Middle frontal gyrus (tissue), 1 donor: ENCODE measurements around the gene TRAF3.
"Not testable (repeated sequence)": the region's sequence is repeated elsewhere in the genome, so short reads cannot be mapped to it uniquely, and the experiment has no call there.

Experiments used
- DNase-seq: peaks from one replicate; pipeline ENCODE4 v3.0.0-alpha.2; 2015; ENCODE audit warnings: low spot score; ENCODE audit errors: extremely low spot score

The TRAF3 gene

DNA sequence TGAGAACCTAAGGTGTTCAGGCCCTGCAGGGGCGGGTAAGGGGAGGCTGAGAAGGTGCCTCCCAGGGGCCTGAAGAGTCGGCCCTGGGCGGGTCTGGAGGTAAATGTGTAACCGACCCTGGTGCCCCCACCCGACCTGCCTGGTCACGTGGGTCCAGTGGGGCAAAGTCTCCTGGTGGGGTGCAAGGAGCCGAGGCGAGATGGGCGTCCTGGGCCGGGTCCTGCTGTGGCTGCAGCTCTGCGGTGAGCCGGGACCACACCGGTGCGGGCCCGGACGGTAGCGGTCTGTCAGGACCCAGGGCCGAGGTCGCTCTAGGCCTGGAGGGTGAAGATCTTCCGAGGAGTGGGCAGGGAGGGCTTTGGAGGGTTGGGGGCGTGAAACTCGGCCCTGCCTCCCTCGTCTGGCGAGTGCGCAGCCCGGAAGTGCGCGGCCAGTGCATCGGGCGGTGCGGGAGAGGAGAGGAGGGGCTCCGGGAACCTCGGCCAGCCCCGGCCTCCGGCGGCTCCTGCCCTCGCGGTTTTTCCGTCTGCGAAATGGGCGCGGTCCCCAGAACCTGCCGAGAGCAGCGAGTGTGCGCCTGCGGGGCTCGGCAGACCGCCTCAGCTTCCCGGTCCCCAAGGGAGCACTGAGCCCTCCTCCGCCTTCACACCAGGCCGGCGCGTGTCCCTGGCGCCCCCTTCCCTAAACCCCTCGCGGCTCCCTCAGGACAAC is 145.4 kb downstream of the TRAF3 start, which contains the start of gene AMN:
TSS of gene AMN (plus strand) at position 174 of the 711 bp plus-strand sequence. CDS start at position 200, 26 bp downstream.
- DNase-seq, result no peak

- DNase-seq, result no peak
These were observed 146.1 kb downstream of the TRAF3 start for GRCh38 chr14:102923201-102923924.

GRCh38 chr14:102923925-102924486 is 146.8 kb downstream of the TRAF3 start:
- no peak for DNase-seq

DNA sequence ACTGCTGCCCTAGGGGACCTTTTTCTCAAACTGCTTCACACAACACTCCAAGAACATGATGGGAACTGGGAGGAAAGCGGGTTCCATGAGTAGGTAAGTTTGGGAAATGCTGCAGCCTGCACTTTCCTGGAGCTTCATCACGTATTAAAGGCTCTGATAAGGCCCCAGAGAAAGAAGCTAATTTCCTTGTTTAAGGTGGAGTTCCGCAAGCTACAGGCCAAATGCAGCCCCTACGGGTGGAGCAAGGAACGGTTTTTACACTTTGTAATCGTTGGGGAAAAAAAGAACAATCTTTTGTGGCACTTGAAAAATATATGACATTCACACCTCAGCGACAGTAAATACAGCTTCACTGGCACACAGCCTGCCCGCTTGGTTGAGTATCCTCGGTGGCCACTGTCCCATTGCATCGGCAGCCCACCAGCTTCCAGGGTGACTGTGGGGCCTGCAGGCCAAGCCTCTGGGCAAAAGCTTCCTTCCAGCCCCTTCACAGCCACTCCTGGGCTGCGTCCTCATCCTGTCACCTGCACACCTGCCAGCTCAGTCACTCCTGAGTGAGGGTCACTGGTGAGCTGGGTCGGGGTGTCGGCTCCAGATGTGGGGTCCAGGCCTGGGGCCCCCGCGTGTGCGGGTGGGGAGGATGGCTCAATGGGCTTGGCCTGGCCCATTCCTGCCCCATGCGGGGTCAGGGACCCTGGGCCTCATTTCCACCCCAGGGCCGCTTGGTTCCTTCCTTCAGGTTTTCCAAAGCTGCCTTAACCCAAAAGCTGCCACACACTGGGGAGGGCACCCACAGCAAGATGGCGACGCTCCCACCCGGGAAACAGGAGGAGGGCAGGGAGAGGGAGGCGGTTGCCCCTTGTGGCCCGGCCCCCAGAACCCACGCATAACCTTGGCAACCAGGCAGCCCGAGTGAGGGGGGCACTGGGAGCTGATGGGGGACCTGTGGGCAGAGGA is 147.7 kb downstream of the TRAF3 start:
- DNase-seq, result no peak

- no peak for DNase-seq
These were observed 148.4 kb downstream of the TRAF3 start for GRCh38 chr14:102925646-102926045.

GRCh38 chr14:102926104-102926503 is 148.9 kb downstream of the TRAF3 start:
- no peak for DNase-seq

DNA sequence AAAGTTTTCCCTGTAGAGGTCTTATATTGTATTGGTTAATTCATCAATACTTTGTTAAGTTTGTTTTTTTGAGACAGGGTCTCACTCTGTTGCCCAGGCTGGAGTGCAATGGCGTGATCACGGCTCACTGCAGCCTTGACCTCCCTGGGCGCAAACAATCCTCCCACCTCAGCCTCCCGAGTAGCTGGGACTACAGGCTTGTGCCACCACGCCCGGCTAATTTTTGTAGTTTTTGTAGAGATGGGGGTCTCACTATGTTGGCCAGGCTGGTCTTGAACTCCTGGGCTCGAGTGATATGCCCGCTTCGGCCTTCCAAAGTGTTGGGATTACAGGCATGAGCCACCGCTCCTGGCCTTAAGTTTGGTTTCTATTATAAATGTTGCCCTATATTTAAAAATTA is 149.6 kb downstream of the TRAF3 start:
- not testable (repeated sequence) for DNase-seq

GRCh38 chr14:102927346-102927877 is 150.2 kb downstream of the TRAF3 start:
- no peak for DNase-seq

GRCh38 chr14:102927878-102928411 is 150.7 kb downstream of the TRAF3 start:
- DNase-seq, result no peak

GRCh38 chr14:102928412-102929240 is 151.4 kb downstream of the TRAF3 start:
- DNase-seq, result no peak

DNA sequence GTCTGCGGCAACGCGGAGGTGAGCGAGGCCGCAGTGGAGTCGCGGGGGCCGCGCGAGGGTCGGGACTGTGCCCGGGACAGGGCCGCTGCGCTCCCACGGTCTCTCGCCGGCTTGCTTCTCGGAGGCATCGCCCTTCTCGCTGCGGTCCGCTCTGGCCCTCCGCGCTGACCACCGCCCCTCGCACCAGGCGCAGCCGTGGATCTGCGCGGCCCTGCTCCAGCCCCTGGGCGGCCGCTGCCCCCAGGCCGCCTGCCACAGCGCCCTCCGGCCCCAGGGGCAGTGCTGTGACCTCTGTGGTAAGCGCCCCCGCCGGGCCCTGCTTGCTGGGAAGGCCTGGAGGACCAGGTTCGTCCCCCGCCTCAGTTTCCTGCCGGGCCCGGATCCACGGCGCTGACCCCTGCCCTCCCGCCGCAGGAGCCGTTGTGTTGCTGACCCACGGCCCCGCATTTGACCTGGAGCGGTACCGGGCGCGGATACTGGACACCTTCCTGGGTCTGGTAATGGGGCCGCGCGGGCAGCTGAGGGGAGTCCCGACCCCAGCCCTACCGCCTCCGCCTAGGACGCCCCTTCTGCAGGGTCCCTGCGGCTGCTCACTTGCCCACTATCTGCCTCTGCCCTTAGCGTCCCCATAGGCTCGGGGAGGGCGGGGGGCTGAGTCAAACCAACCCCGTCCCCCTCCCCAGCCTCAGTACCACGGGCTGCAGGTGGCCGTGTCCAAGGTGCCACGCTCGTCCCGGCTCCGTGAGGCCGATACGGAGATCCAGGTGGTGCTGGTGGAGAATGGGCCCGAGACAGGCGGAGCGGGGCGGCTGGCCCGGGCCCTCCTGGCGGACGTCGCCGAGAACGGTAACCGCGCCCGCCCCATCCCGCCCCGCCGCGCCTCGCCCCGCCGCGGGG is 152.2 kb downstream of the TRAF3 start:
- no peak for DNase-seq

- DNase-seq, result no peak
These were observed 153.0 kb downstream of the TRAF3 start for GRCh38 chr14:102930138-102930752.

- DNase-seq, result no peak
These were observed 153.7 kb downstream of the TRAF3 start for GRCh38 chr14:102930753-102931579.

DNA sequence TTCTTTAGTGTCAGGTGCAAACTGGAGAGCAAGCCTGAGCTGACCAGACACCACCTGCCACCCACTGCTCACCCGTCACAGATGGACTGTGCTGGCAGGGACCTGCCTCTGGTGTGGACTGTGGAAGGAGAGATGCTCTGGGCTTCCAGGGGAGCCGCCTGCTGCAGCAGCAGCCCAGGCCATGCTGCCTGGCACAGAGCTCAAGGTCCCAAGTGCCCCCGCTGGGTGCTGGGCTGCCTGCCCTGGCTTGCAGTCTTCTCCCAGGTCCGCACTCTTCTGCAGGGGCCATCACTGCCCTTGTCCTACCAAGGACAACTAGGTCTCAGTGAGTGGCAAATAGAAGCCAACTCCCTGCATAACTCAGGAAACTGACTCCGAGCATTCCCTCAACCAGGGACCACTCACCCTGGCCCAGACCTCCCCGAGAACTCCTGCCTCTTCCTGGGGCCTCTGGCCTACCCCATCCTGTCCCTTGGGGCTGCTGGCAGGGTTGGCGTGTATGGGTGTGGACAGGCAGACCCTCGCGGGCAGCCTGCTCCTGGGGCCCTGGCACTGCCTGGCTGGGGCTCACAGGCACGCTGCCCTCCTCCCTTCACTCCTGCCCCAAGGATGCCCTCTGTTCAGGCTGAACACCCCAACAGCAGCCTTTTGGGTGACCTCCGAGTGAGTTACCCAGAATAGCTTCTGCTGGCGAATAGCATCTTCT is 154.5 kb downstream of the TRAF3 start:
- no peak for DNase-seq

DNA sequence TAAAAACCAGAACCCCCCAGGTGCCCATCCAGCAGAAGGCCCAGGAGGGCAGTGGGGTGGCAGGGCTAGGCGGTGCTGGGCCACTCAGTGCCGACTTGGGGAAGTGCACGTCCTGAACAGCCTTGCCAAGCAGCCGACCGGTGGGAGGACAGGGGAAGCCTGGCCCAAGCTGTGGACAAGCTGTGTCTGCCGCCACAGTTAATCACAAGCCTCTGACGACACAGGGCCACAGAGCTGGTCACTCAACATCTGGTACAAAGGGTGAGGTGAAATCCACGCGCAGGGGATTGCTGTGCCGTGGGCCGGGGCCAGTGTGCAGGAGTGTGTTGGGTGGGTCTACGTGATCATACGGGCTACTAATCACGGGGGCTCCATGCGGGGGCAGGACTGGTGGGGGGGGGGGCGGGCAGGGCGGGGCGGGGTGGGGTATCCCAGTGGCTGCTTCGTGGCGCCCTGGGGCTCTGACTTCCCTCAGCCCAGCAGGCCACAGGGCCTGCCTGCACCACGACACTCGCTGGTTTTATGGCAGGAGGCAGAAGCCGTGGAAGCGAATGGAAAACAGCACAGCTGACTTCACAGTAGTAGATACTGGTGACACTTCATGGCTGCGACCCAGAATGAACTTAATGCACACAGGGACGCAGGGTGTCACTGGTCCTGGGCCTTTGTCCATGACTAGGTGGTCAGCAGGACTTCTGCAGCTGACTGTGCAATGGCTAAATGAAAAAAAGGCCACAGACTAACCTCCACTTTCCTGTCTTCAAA is 155.4 kb downstream of the TRAF3 start:
- no peak for DNase-seq

DNA sequence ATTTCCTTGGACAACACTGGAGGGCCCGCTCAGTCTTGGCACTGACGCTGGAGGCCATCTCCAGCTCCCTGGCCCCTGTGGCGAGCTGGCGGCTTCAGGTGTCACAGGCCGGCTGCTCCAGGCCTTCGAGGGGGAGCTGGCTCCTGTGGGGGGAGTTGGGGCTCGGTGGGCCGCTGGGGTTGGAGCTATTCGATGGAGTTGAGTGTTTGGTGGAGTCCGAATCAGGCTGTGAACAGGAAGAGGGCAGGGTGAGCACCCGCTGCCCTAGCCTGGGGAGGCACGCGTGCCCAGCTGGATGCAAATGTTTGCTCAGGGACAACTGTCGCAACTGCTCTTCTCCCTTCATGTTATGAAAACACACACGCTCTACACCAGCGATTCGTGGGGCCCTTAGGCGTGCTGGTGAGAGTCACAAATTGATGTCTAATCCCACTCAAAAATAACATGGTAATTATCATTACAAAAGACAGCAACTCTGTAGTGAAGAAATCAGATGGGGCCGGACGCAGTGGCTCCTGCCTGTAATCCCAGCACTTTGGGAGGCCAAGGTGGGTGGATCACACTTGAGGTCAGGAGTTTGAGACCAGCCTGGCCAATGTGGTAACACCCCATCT is 156.5 kb downstream of the TRAF3 start:
- no peak for DNase-seq
